ENCODE results near the gene ZPBP2. TPM values are rescaled to one million over a fixed set of nuclear protein-coding genes. Genes with fewer than 3 reads are reported as not detected.

Gene ZPBP2
- total RNA-seq, 1 experiment from 2014 or later, result not detected

- Mint-ChIP-seq H3K36me3 (ENCODE audit: insufficient read depth in 1 of 3, low read depth in 3 of 3) (no peaks in the 10 kb centered on the region), H3K4me1 (no peaks in the 10 kb centered on the region), H3K27me3 (ENCODE audit: low read depth) (peaks cover 10% of the 10 kb centered on the region), H3K9me3 (peaks cover 8 to 12% of the 10 kb centered on the region in 2 experiments; a peak in 4 of 5 replicates), H3K4me3 (no peak overlapping the region), H3K27ac (no peak overlapping the region)
- H4K8ac ChIP-seq (replicated peaks; ENCODE audit: insufficient read length, low read depth, low read length), result no peak overlapping the region
- no peak overlapping the region for H4K91ac ChIP-seq (ENCODE audit: insufficient read length, low read depth, low read length)
- H4K5ac ChIP-seq (ENCODE audit: insufficient read length, low read depth, low read length), result no peak overlapping the region
- no peak overlapping the region for H3K9ac ChIP-seq (ENCODE audit: extremely low read depth, insufficient read length, low read length)
- H3K4me1 ChIP-seq (ENCODE audit: insufficient read depth, low read length), result no peaks in the 10 kb centered on the region
- H3K18ac ChIP-seq (ENCODE audit: insufficient read length, low read depth, low read length), result no peak overlapping the region
- no peak overlapping the region for H2BK20ac ChIP-seq (ENCODE audit: low read depth, low read length, poor library complexity, severe bottlenecking)
- WGBS (ENCODE audit: extremely low coverage, insufficient read length, low lambda C conversion rate), result no CpG with 5 or more reads among the region's 6 CpGs
- H4K20me1 ChIP-seq (ENCODE audit: control insufficient read depth, insufficient read depth, insufficient read length), result no peaks in the 10 kb centered on the region
- no peaks in the 10 kb centered on the region for H3K79me1 ChIP-seq (ENCODE audit: insufficient read depth, low read depth, low read length, poor library complexity, severe bottlenecking)
- H3K79me2 ChIP-seq (ENCODE audit: insufficient read depth, low read length), result no peaks in the 10 kb centered on the region
- H3K56ac ChIP-seq (ENCODE audit: insufficient read length, low read depth, low read length), result no peak overlapping the region
- H3K9me3 ChIP-seq (ENCODE audit: control insufficient read depth, low read depth, low read length), result no peaks in the 10 kb centered on the region
- H3K14ac ChIP-seq (ENCODE audit: insufficient read depth, low read length), result no peak overlapping the region; the same call in 1 of the 2 replicates
- no peaks in the 10 kb centered on the region for H3K27me3 ChIP-seq (ENCODE audit: insufficient read depth, low read length)
- no peak overlapping the region for H3K27ac ChIP-seq (ENCODE audit: insufficient read length, low read depth, low read length)
- no peaks in the 10 kb centered on the region for H3K23me2 ChIP-seq (ENCODE audit: insufficient read length, low read depth, low read length, poor library complexity, severe bottlenecking)
- no peak overlapping the region for H2AK5ac ChIP-seq (ENCODE audit: insufficient read length, low read length)
- no peak overlapping the region for H3K4ac ChIP-seq (ENCODE audit: low read depth, low read length)
- H2BK15ac ChIP-seq (ENCODE audit: low read depth, low read length), result no peak overlapping the region
- no peak overlapping the region for H3K23ac ChIP-seq (ENCODE audit: insufficient read length, low read depth, low read length)
- DNase-seq, result no peak
- H3T11ph ChIP-seq (ENCODE audit: low read length), result no peak overlapping the region
- no peak overlapping the region for H2BK5ac ChIP-seq (ENCODE audit: insufficient read length, low read length)
- no peak overlapping the region for H2BK12ac ChIP-seq (ENCODE audit: insufficient read length, low read depth, low read length)
- H3K4me2 ChIP-seq (ENCODE audit: insufficient read depth, insufficient read length, low read length), result no peak overlapping the region
- H2BK120ac ChIP-seq (ENCODE audit: low read depth, low read length, poor library complexity, severe bottlenecking), result no peak overlapping the region
- TF ChIP-seq CTCF (conservative IDR thresholded peaks at IDR 0.05), result no peak
- H2AFZ ChIP-seq (ENCODE audit: low read length), result no peak overlapping the region
Observed at GRCh38 chr17:39836117-39836516, 31.9 kb upstream of the ZPBP2 start.

All from H9 (cell line).